HCT116 (cell line): ENCODE results near the gene COBL. TPM values are rescaled to one million over a fixed set of nuclear protein-coding genes. Genes with fewer than 3 reads are reported as not detected.

Experiments used
- ATAC-seq: fragments of 200-7000 bp; cut with Tn5 transposase; 2 replicates; pipeline ENCODE4 v1.9.1; 2020; ENCODE audit warnings: mild to moderate bottlenecking, moderate library complexity
- BruUV-seq: library from RNA; stranded (reverse); fragments of 400-500 nt; replicated peaks from 2 replicates; lab custom pipeline; 2021; lab: Mats Ljungman, UMichigan
- CTCF ChIA-PET: fragments of 300-600 bp; sonication (Branson Sonifier 250); formaldehyde crosslinking; loops from one replicate; lab custom pipeline; 2021; ENCODE audit warnings: antibody characterized with exemption; lab: Charles Lee
- POLR2A ChIA-PET: fragments of 300-600, 350-600 bp; sonication (Branson Sonifier 250); formaldehyde crosslinking; loops from one replicate; lab custom pipeline; 2021; ENCODE audit warnings: antibody characterized with exemption; lab: Charles Lee
- RAD21 ChIA-PET, 2 experiments: fragments of 300-600 bp; sonication (Branson Sonifier 250); formaldehyde crosslinking; loops; one replicate each; lab custom pipeline; 2023; ENCODE audit warnings: low total read pairs in 2 of 2; ENCODE audit not compliant: uncharacterized antibody in 2 of 2, unreplicated experiment in 2 of 2, low non-redundant PET in 1 of 2; lab: Charles Lee
- DNase-seq: peaks from one replicate; pipeline ENCODE4 v3.0.0-alpha.2; 2010; ENCODE audit warnings: low read depth, low spot score
- H2AFZ ChIP-seq: fragments of 200-600 bp; shearing (Covaris generic), sonication (generic); 2 replicates; pipeline ENCODE4 v1.6.1; 2017; ENCODE audit warnings: low read depth, mixed run types, mixed read lengths, antibody characterized with exemption, low read length; ENCODE audit not compliant: poor library complexity, severe bottlenecking
- H3K27ac ChIP-seq: 2 replicates; pipeline ENCODE4 v1.5.1; 2012; ENCODE audit warnings: low read depth, low read length
- H3K27me3 ChIP-seq: fragments of 200-600 bp; sonication (generic); 2 replicates; pipeline ENCODE4 v1.6.1; 2016; ENCODE audit warnings: mixed run types, low read length, mixed read lengths; ENCODE audit not compliant: insufficient read depth
- H3K36me3 ChIP-seq, 2 experiments: fragments of 200-500 bp in 1 of 2; fragments of 200-600 bp in 1 of 2; sonication (Bioruptor generic) in 1 of 2; sonication (generic) in 1 of 2; 2 replicates each; pipeline versions ENCODE4 v1.5.1 to v1.6.1; 2014 to 2016; ENCODE audit warnings: low read length in 2 of 2, inconsistent platforms in 1 of 2, mixed read lengths in 1 of 2, mixed run types in 1 of 2; ENCODE audit not compliant: insufficient read depth in 2 of 2, control insufficient read depth in 1 of 2
- H3K4me1 ChIP-seq, 2 experiments: fragments of 200-600 bp in 1 of 2; sonication (generic) in 1 of 2; 2 replicates each; pipeline versions ENCODE4 v1.5.1 to v1.6.1; 2012 to 2017; ENCODE audit warnings: low read length in 2 of 2, inconsistent platforms in 1 of 2, mild to moderate bottlenecking in 1 of 2, mixed read lengths in 1 of 2, mixed run types in 1 of 2, moderate library complexity in 1 of 2; ENCODE audit not compliant: insufficient read depth in 2 of 2, control insufficient read depth in 1 of 2
- H3K4me2 ChIP-seq: fragments of 200-600 bp; sonication (generic); 2 replicates; pipeline ENCODE4 v1.6.1; 2017; ENCODE audit warnings: mixed run types, low read length, mixed read lengths
- H3K4me3 ChIP-seq, 2 experiments: fragments of 200-600 bp in 1 of 2; sonication (generic) in 1 of 2; replicated peaks in 1 of 2; 2 replicates each; pipeline ENCODE4 v1.5.1; 2011 to 2016; ENCODE audit warnings: low read length in 2 of 2, control low read depth in 1 of 2, low read depth in 1 of 2, mild to moderate bottlenecking in 1 of 2, mixed read lengths in 1 of 2, mixed run types in 1 of 2
- H3K79me2 ChIP-seq: fragments of 200-600 bp; sonication (generic); 2 replicates; pipeline ENCODE4 v1.6.1; 2017; ENCODE audit warnings: mild to moderate bottlenecking, mixed run types, low read length, moderate library complexity, mixed read lengths; ENCODE audit not compliant: insufficient read depth
- H3K9ac ChIP-seq: fragments of 200-600 bp; sonication (generic); 2 replicates; pipeline ENCODE4 v1.6.1; 2016; ENCODE audit warnings: low read length, mixed read lengths
- H3K9me2 ChIP-seq: fragments of 200-600 bp; sonication (generic), shearing (Covaris generic); 2 replicates; pipeline ENCODE4 v1.6.1; 2017; ENCODE audit warnings: mixed run types, mild to moderate bottlenecking, moderate library complexity; ENCODE audit not compliant: insufficient read depth
- H3K9me3 ChIP-seq, 2 experiments: fragments of 200-500 bp in 1 of 2; fragments of 200-600 bp in 1 of 2; sonication (Bioruptor generic) in 1 of 2; sonication (generic) in 1 of 2; 2 replicates each; pipeline ENCODE4 v1.6.1; 2014 to 2017; ENCODE audit warnings: low read length in 2 of 2, mixed read lengths in 2 of 2, inconsistent platforms in 1 of 2, low read depth in 1 of 2, mild to moderate bottlenecking in 1 of 2, mixed run types in 1 of 2, moderate library complexity in 1 of 2; ENCODE audit not compliant: control insufficient read depth in 1 of 2, insufficient read depth in 1 of 2
- H4K20me1 ChIP-seq: fragments of 200-600 bp; sonication (generic), shearing (Covaris generic); 2 replicates; pipeline ENCODE4 v1.6.1; 2017; ENCODE audit warnings: mixed run types, mild to moderate bottlenecking, moderate library complexity; ENCODE audit not compliant: insufficient read depth
- CBX3 ChIP-seq: IDR thresholded peaks from 2 replicates; pipeline ENCODE4 v1.6.1; 2012; ENCODE audit warnings: low read depth
- CTCF ChIP-seq, 3 experiments: fragments of 200-600 bp in 1 of 3; sonication (generic) in 1 of 3; IDR thresholded peaks in 2 of 3; conservative IDR thresholded peaks in 1 of 3; 2 replicates each; pipeline ENCODE4 v1.5.1; 2012 to 2017; ENCODE audit warnings: low read depth in 2 of 3, low read length in 2 of 3, antibody characterized with exemption in 1 of 3, borderline replicate concordance in 1 of 3, control low read depth in 1 of 3, mild to moderate bottlenecking in 1 of 3, mixed read lengths in 1 of 3, mixed run types in 1 of 3, moderate library complexity in 1 of 3; ENCODE audit not compliant: insufficient read depth in 1 of 3
- JUND ChIP-seq: IDR thresholded peaks from 2 replicates; pipeline ENCODE4 v1.6.1; 2012
- SIN3A ChIP-seq: IDR thresholded peaks from 2 replicates; pipeline ENCODE4 v1.6.1; 2012; ENCODE audit warnings: low read depth
- TCF7L2 ChIP-seq: IDR thresholded peaks from 2 replicates; pipeline ENCODE4 v1.7.0; 2011; ENCODE audit warnings: borderline replicate concordance, inconsistent platforms; ENCODE audit not compliant: insufficient read depth, insufficient read length; ENCODE audit errors: extremely low read depth
- ZBTB33 ChIP-seq: IDR thresholded peaks from 2 replicates; pipeline ENCODE4 v1.6.1; 2011; ENCODE audit warnings: mild to moderate bottlenecking, low read length, moderate library complexity; ENCODE audit not compliant: insufficient replicate concordance; ENCODE audit errors: extremely low read depth
- ZNF274 ChIP-seq: fragments of 200-500 bp; sonication (Bioruptor generic); IDR thresholded peaks from 2 replicates; pipeline ENCODE4 v1.6.1; 2014; ENCODE audit warnings: mild to moderate bottlenecking, low read depth, low read length, inconsistent platforms
- intact Hi-C: fragments of 100-400 bp; cut with micrococcal nuclease; formaldehyde crosslinking; loops from 2 replicates; pipeline ENCODE4 v1.10.0; 2022
- total RNA-seq: library from RNA; stranded (reverse); gene quantifications from one replicate; pipeline ENCODE4 v1.2.1, GENCODE V29; 2021; ENCODE audit not compliant: unreplicated experiment

COBL gene
- total RNA-seq, 1 experiment from 2014 or later: 19.3 TPM

- Histone ChIP-seq H3K27me3 (no peaks in the 10 kb centered on the region), H3K9me2 (no peaks in the 10 kb centered on the region), H3K4me1 (peaks cover 8 to 12% of the 10 kb centered on the region in 2 experiments), H3K4me3 (no peak overlapping the region), H3K9ac (no peak overlapping the region), H3K9me3 (no peaks in the 10 kb centered on the region), H4K20me1 (no peaks in the 10 kb centered on the region), H3K27ac (no peak overlapping the region), H3K36me3 (no peaks in the 10 kb centered on the region), H3K4me2 (peak overlapping the region; percentile 20; the same call in 1 of the 2 replicates), H3K79me2 (no peaks in the 10 kb centered on the region), H2AFZ (no peak overlapping the region)
- no peak for DNase-seq
- RAD21 ChIA-PET: no interaction called here
- ATAC-seq: no peak
- intact Hi-C loops: loop anchor here (5.0 kb wide), 1 partner anchor 1047 kb away; the partner anchor contains the start of gene ZPBP
- TF ChIP-seq ZBTB33 (no peak), JUND (0 out of 2 replicates have a peak, but pooled peaks have one; percentile 19), TCF7L2 (peak; percentile 10)
- CTCF ChIA-PET: interaction anchor here (1.4 to 2.5 kb wide), 3 partner anchors 23 to 1047 kb away, joined by 3 to 13 read pairs (median 7); no protein-coding TSS in a partner anchor
- POLR2A ChIA-PET: no interaction called here
- BruUV-seq: no TSS peak
These were observed 176.8 kb downstream of the COBL start for GRCh38 chr7:51139796-51140195.

- intact Hi-C loops: no loop called here
- Histone ChIP-seq H3K27me3 (no peaks in the 10 kb centered on the region), H3K4me1 (peaks cover 8 to 12% of the 10 kb centered on the region in 2 experiments), H4K20me1 (no peaks in the 10 kb centered on the region), H3K9me2 (no peaks in the 10 kb centered on the region), H3K4me2 (no peak overlapping the region), H3K36me3 (no peaks in the 10 kb centered on the region), H3K9ac (no peak overlapping the region), H3K9me3 (no peaks in the 10 kb centered on the region), H2AFZ (no peak overlapping the region), H3K79me2 (no peaks in the 10 kb centered on the region)
- ATAC-seq: no peak
- DNase-seq: no peak
- POLR2A ChIA-PET: no interaction called here
- no TSS peak for BruUV-seq
- RAD21 ChIA-PET: no interaction called here
- TF ChIP-seq ZNF274: no peak
- TF ChIP-seq ZBTB33: no peak
- TF ChIP-seq CBX3: no peak
- no peak for TF ChIP-seq SIN3A
- TF ChIP-seq CTCF (IDR thresholded peaks at IDR 0.05 in 2 of 3, conservative IDR thresholded peaks at IDR 0.05 in 1 of 3; ENCODE audit: borderline replicate concordance in 1 of 3, insufficient read depth in 1 of 3, low read depth in 2 of 3, low read length in 2 of 3): no peak
- TF ChIP-seq, all 23 proteins: peak for 0
- CTCF ChIA-PET: no interaction called here
- H3K27ac ChIP-seq: no peak overlapping the region
- H3K4me3 ChIP-seq: no peak overlapping the region
These were observed 178.2 kb downstream of the COBL start for GRCh38 chr7:51138123-51139085.
